ENCODE measurements around the gene PHF2. TPM values are rescaled to one million over a fixed set of nuclear protein-coding genes. Genes with fewer than 3 reads are reported as not detected.

The PHF2 gene
- total RNA-seq, 1 donor from 2014 or later: 40.3 TPM

DNA sequence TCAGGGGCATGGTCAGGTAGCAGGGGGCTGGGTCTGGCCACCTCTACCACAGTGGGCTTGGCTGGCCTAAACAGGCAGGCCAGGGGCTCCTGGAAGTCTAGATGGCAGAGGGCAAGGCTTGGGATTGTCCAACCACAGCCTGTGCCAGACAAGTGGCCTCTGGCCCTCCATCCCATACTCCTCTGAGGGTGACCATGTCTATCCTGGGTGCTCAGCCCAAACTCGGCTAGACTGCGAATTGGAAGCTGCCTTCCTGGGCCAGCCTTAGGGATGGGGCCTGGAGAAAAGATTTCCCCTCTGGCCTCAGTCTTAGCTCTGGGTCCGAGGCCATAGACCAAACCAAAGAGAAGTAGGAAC is 110.5 kb downstream of the PHF2 start:
- Mint-ChIP-seq H3K9me3 (ENCODE audit: unreplicated experiment) (peaks cover 22% of the 10 kb centered on the region), H3K36me3 (ENCODE audit: unreplicated experiment) (no peaks in the 10 kb centered on the region), H3K4me1 (ENCODE audit: unreplicated experiment) (peaks cover 1% of the 10 kb centered on the region), H3K4me3 (ENCODE audit: unreplicated experiment) (no peak overlapping the region), H3K27me3 (ENCODE audit: unreplicated experiment) (peaks cover 7% of the 10 kb centered on the region), H3K27ac (ENCODE audit: unreplicated experiment) (no peak overlapping the region)
- no peak for TF ChIP-seq CTCF (IDR thresholded peaks at IDR 0.05)
- DNase-seq (ENCODE audit: extremely low spot score, unreplicated experiment): peak; percentile 44

DNA sequence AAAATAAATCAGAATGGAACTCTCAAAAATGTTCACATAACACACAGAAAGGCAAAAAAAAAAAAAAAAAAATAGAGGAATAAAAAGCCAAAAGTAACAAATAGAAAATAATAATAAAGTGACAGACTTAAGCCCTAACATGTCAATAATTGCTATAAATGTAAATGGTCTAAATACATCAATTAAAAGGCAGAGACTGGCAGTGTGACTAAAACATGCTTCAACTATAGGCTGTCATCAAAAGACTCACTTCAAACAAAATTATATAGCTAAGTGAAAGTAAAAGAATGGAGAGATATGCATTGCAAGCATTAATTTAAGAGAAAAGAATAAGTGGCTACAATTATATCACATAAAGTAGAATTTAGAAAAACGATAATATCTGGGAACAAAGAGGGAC is 114.2 kb downstream of the PHF2 start:
- H3K27ac Mint-ChIP-seq (ENCODE audit: unreplicated experiment): no peak overlapping the region
- peaks cover 22% of the 10 kb centered on the region for H3K9me3 Mint-ChIP-seq (ENCODE audit: unreplicated experiment)
- no peak for TF ChIP-seq CTCF (IDR thresholded peaks at IDR 0.05)
- DNase-seq (ENCODE audit: extremely low spot score, unreplicated experiment): no peak
- H3K4me1 Mint-ChIP-seq (ENCODE audit: unreplicated experiment): no peaks in the 10 kb centered on the region
- H3K36me3 Mint-ChIP-seq (ENCODE audit: unreplicated experiment): no peaks in the 10 kb centered on the region
- H3K4me3 Mint-ChIP-seq (ENCODE audit: unreplicated experiment): no peak overlapping the region
- H3K27me3 Mint-ChIP-seq (ENCODE audit: unreplicated experiment): peaks cover 32% of the 10 kb centered on the region

DNA sequence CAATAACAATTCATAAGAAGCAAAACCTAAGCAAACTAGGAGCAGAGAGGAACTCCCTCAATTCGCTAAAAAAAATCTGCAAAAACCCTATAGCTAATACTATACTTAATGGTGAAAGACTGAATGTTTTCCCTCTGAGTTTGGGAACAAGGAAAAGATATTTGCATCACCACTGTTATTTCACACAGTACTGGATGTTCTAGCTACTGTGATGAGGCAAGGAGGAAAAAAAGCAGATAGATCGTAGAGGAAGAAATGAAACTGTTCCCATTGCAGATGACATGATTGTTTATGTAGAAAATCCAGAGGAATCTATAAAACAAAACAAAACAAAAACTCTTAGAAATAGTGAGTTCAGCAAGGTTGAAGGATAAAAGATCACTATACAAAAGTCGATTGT is 116.7 kb downstream of the PHF2 start:
- Mint-ChIP-seq H3K36me3 (ENCODE audit: unreplicated experiment) (no peaks in the 10 kb centered on the region), H3K27ac (ENCODE audit: unreplicated experiment) (no peak overlapping the region), H3K27me3 (ENCODE audit: unreplicated experiment) (peaks cover 30% of the 10 kb centered on the region), H3K4me1 (ENCODE audit: unreplicated experiment) (no peaks in the 10 kb centered on the region), H3K9me3 (ENCODE audit: unreplicated experiment) (peaks cover 22% of the 10 kb centered on the region), H3K4me3 (ENCODE audit: unreplicated experiment) (no peak overlapping the region)
- TF ChIP-seq CTCF (IDR thresholded peaks at IDR 0.05): no peak
- DNase-seq (ENCODE audit: extremely low spot score, unreplicated experiment): no peak

DNA sequence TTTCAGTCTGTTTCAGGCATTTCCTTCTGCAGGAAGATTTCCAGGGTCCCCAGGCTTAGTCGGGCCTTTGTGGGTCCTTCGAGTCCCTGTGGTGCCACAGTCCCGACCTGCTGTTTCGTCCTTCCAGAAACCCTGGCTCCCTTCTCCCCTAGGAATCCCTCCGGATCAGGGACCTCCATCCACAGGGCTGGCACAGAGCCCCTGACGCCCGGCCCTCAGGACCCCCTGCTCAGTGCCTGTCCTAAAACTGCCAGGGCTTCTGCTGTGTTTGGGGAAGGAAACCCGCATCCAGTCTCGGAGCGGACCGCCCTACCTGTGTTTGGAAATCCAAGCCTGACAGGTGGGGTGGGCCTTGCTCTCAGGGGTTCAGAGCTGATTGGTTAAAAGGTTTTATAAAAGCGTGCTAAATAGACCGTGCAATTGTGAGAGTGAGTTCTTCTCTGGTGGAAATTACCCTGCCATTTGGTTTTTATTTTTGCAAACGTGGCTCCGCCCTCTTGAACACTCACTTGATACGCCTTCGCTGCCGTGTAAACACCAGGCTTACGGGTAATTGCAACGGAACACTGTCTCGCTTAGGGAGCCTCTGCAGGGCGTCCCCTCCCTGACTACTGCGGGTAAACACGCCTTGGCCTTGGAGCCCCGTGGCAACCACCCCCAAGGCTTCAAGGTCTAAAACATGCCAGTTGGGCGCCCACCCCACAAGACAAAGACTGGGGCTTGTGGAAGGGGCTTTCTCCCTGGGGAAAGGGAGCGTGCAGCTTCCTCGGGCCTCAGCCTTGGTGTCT is 121.2 kb downstream of the PHF2 start:
- Mint-ChIP-seq H3K36me3 (ENCODE audit: unreplicated experiment) (no peaks in the 10 kb centered on the region), H3K27ac (ENCODE audit: unreplicated experiment) (no peak overlapping the region), H3K27me3 (ENCODE audit: unreplicated experiment) (peaks cover 22% of the 10 kb centered on the region), H3K4me1 (ENCODE audit: unreplicated experiment) (no peaks in the 10 kb centered on the region), H3K9me3 (ENCODE audit: unreplicated experiment) (no peaks in the 10 kb centered on the region), H3K4me3 (ENCODE audit: unreplicated experiment) (no peak overlapping the region)
- TF ChIP-seq CTCF (IDR thresholded peaks at IDR 0.05): no peak
- DNase-seq (ENCODE audit: extremely low spot score, unreplicated experiment): no peak

GRCh38 chr9:93698140-93698908 is 121.9 kb downstream of the PHF2 start:
- Mint-ChIP-seq H3K4me3 (ENCODE audit: unreplicated experiment) (no peak overlapping the region), H3K4me1 (ENCODE audit: unreplicated experiment) (no peaks in the 10 kb centered on the region), H3K27me3 (ENCODE audit: unreplicated experiment) (peaks cover 21% of the 10 kb centered on the region), H3K27ac (ENCODE audit: unreplicated experiment) (no peak overlapping the region), H3K36me3 (ENCODE audit: unreplicated experiment) (no peaks in the 10 kb centered on the region), H3K9me3 (ENCODE audit: unreplicated experiment) (no peaks in the 10 kb centered on the region)
- DNase-seq (ENCODE audit: extremely low spot score, unreplicated experiment): peak; percentile 81
- TF ChIP-seq CTCF (IDR thresholded peaks at IDR 0.05): no peak

Data from osteocyte (in vitro differentiated cells).